Right forelimb (tissue), 1 donor: ENCODE measurements around the gene ZNF134.

Source experiments
- DNase-seq: peaks from one replicate; pipeline ENCODE4 v3.0.0-alpha.2; 2018

Gene ZNF134

GRCh38 chr19:57641715-57642234 lies 27.7 kb downstream of the ZNF134 start:
- no peak for DNase-seq

GRCh38 chr19:57642396-57643046 lies 28.5 kb downstream of the ZNF134 start:
- DNase-seq, result no peak

GRCh38 chr19:57643734-57644133 lies 29.7 kb downstream of the ZNF134 start:
- no peak for DNase-seq

- DNase-seq, result no peak
Measured at GRCh38 chr19:57648331-57649003, 34.4 kb downstream of the ZNF134 start.

GRCh38 chr19:57651654-57651996 lies 37.6 kb downstream of the ZNF134 start:
- DNase-seq, result no peak

GRCh38 chr19:57653689-57654088 lies 39.6 kb downstream of the ZNF134 start:
- no peak for DNase-seq

GRCh38 chr19:57655443-57655842 lies 41.4 kb downstream of the ZNF134 start:
- DNase-seq, result no peak

- DNase-seq, result no peak
Measured at GRCh38 chr19:57656346-57656745, 42.3 kb downstream of the ZNF134 start.

GRCh38 chr19:57664269-57665127 lies 50.5 kb downstream of the ZNF134 start:
- peak; percentile 78 for DNase-seq

- no peak for DNase-seq
Measured at GRCh38 chr19:57665261-57665806, 51.3 kb downstream of the ZNF134 start.

GRCh38 chr19:57667228-57667627 lies 53.2 kb downstream of the ZNF134 start:
- no peak for DNase-seq

- no peak for DNase-seq
Measured at GRCh38 chr19:57668635-57669034, 54.6 kb downstream of the ZNF134 start, which contains the start of gene ZSCAN4. Gene ZSCAN4, plus strand, starts transcription at chr19:57668935. Its CDS starts 7,211 bp downstream, at chr19:57676146.

- DNase-seq, result no peak
Measured at GRCh38 chr19:57671124-57671895, 57.3 kb downstream of the ZNF134 start.

- DNase-seq, result no peak
Measured at GRCh38 chr19:57672466-57672865, 58.4 kb downstream of the ZNF134 start.
